H1 (cell line): ENCODE data around the gene SMAD6. TPM values are rescaled to one million over a fixed set of nuclear protein-coding genes. Genes with fewer than 3 reads are reported as not detected.

ENCODE experiments used
- CTCF ChIA-PET: fragments of 300-600 bp; sonication (Branson Sonifier 250); formaldehyde crosslinking; loops from one replicate; lab custom pipeline; 2021; ENCODE audit not compliant: partially characterized antibody; lab: Charles Lee
- POLR2A ChIA-PET: fragments of 300-600 bp; sonication (Branson Sonifier 250); formaldehyde crosslinking; loops from one replicate; lab custom pipeline; 2021; ENCODE audit warnings: inconsistent platforms; ENCODE audit not compliant: partially characterized antibody; lab: Charles Lee
- DNase-seq, 2 experiments: peaks; one replicate each; pipeline versions ENCODE4 v3.0.0 to v3.0.0-alpha.2; 2010 to 2022; ENCODE audit warnings: low spot score in 2 of 2, low read depth in 1 of 2, mixed read lengths in 1 of 2
- FAIRE-seq: peaks from 2 replicates; lab custom pipeline; 2011; peaks lifted over from hg19 to GRCh38; lab: Jason Lieb, UNC
- H2AFZ ChIP-seq: 2 replicates; pipeline ENCODE4 v1.8.1; 2012; ENCODE audit warnings: low read length, inconsistent platforms
- H2AK5ac ChIP-seq: 2 replicates; pipeline ENCODE4 v1.6.1; 2013; ENCODE audit warnings: low read depth, low read length
- H2BK120ac ChIP-seq: replicated peaks from 2 replicates; pipeline ENCODE3; 2013; ENCODE audit warnings: low read depth, low read length, inconsistent platforms
- H2BK12ac ChIP-seq: 2 replicates; pipeline ENCODE4 v1.6.1; 2013; ENCODE audit warnings: low read depth, low read length
- H2BK15ac ChIP-seq: 2 replicates; pipeline ENCODE4 v1.6.1; 2013; ENCODE audit warnings: low read length
- H2BK20ac ChIP-seq: 2 replicates; pipeline ENCODE4 v1.6.1; 2013; ENCODE audit warnings: low read length
- H2BK5ac ChIP-seq: 2 replicates; pipeline ENCODE4 v1.6.1; 2013; ENCODE audit warnings: low read depth, low read length
- H3K14ac ChIP-seq: 2 replicates; pipeline ENCODE4 v1.6.1; 2013; ENCODE audit warnings: inconsistent platforms; ENCODE audit not compliant: insufficient read length
- H3K18ac ChIP-seq: 2 replicates; pipeline ENCODE4 v1.6.1; 2013; ENCODE audit warnings: low read length; ENCODE audit errors: extremely low read depth
- H3K23ac ChIP-seq: 2 replicates; pipeline ENCODE4 v1.6.1; 2013; ENCODE audit warnings: inconsistent platforms; ENCODE audit not compliant: insufficient read length
- H3K23me2 ChIP-seq: 2 replicates; pipeline ENCODE4 v1.6.1; 2013; ENCODE audit warnings: low read depth, low read length
- H3K27ac ChIP-seq: 2 replicates; pipeline ENCODE4 v1.6.1; 2011; ENCODE audit warnings: low read depth, low read length, inconsistent platforms
- H3K27me3 ChIP-seq, 4 experiments: replicated peaks in 1 of 4; 1 replicate in 1 of 4; 2 replicates in 3 of 4; pipeline versions ENCODE4 v1.6.1 to v1.8.1; 2011 to 2013; ENCODE audit warnings: low read length in 3 of 4, mild to moderate bottlenecking in 3 of 4, inconsistent platforms in 2 of 4, mixed read lengths in 2 of 4, moderate library complexity in 1 of 4; ENCODE audit not compliant: control insufficient read depth in 3 of 4, insufficient read depth in 3 of 4; ENCODE audit errors: extremely low read depth in 1 of 4
- H3K36me3 ChIP-seq, 4 experiments: 2 replicates each; pipeline versions ENCODE4 v1.6.1 to v1.8.1; 2011 to 2013; ENCODE audit warnings: mild to moderate bottlenecking in 4 of 4, low read length in 3 of 4, moderate library complexity in 2 of 4, control low read depth in 1 of 4, inconsistent platforms in 1 of 4; ENCODE audit not compliant: insufficient read depth in 4 of 4, control insufficient read depth in 2 of 4
- H3K4ac ChIP-seq: replicated peaks from 2 replicates; pipeline ENCODE3; 2013; ENCODE audit warnings: low read length, low read depth, mixed read lengths, inconsistent platforms; ENCODE audit not compliant: insufficient read length
- H3K4me1 ChIP-seq, 4 experiments: replicated peaks in 1 of 4; 1 replicate in 1 of 4; 2 replicates in 3 of 4; pipeline versions ENCODE4 v1.6.1 to v1.8.1; 2011 to 2013; ENCODE audit warnings: low read length in 3 of 4, inconsistent platforms in 2 of 4, mixed read lengths in 1 of 4; ENCODE audit not compliant: insufficient read depth in 4 of 4, control insufficient read depth in 3 of 4
- H3K4me2 ChIP-seq, 2 experiments: 2 replicates each; pipeline versions ENCODE4 v1.6.1 to v1.8.1; 2011 to 2013; ENCODE audit warnings: low read depth in 2 of 2, low read length in 2 of 2, control low read depth in 1 of 2, inconsistent platforms in 1 of 2, mild to moderate bottlenecking in 1 of 2; ENCODE audit not compliant: insufficient read depth in 1 of 2
- H3K4me3 ChIP-seq, 4 experiments: fragments of 200-600, 300-600 bp in 1 of 4; sonication (generic), shearing (Covaris generic), sonication (Bioruptor Twin) in 1 of 4; 2 replicates each; pipeline versions ENCODE4 v1.5.1 to v1.8.1; 2011 to 2016; ENCODE audit warnings: low read length in 4 of 4, low read depth in 3 of 4, control low read depth in 2 of 4, inconsistent platforms in 2 of 4, mild to moderate bottlenecking in 2 of 4, mixed read lengths in 1 of 4, moderate library complexity in 1 of 4; ENCODE audit not compliant: insufficient read depth in 2 of 4; ENCODE audit errors: extremely low read depth in 1 of 4
- H3K56ac ChIP-seq: replicated peaks from 2 replicates; pipeline ENCODE3; 2013; ENCODE audit warnings: low read depth, mild to moderate bottlenecking, mixed read lengths, low read length, inconsistent platforms; ENCODE audit not compliant: insufficient read length
- H3K79me1 ChIP-seq: 2 replicates; pipeline ENCODE4 v1.6.1; 2013; ENCODE audit warnings: low read depth, low read length, control low read depth
- H3K79me2 ChIP-seq, 2 experiments: 2 replicates each; pipeline versions ENCODE4 v1.6.1 to v1.8.1; 2012 to 2013; ENCODE audit warnings: low read length in 2 of 2, mild to moderate bottlenecking in 2 of 2, inconsistent platforms in 1 of 2; ENCODE audit not compliant: insufficient read depth in 2 of 2, control insufficient read depth in 1 of 2
- H3K9ac ChIP-seq, 4 experiments: replicated peaks in 1 of 4; 1 replicate in 1 of 4; 2 replicates in 3 of 4; pipeline versions ENCODE4 v1.6.1 to v1.8.1; 2011 to 2013; ENCODE audit warnings: low read depth in 3 of 4, low read length in 3 of 4, control low read depth in 2 of 4, mild to moderate bottlenecking in 2 of 4, moderate library complexity in 2 of 4, inconsistent platforms in 1 of 4; ENCODE audit errors: extremely low read depth in 1 of 4
- H3K9me3 ChIP-seq, 2 experiments: 2 replicates each; pipeline versions ENCODE4 v1.6.1 to v1.8.1; 2012 to 2013; ENCODE audit warnings: mild to moderate bottlenecking in 2 of 2, moderate library complexity in 2 of 2, control low read depth in 1 of 2, inconsistent platforms in 1 of 2, low read depth in 1 of 2, low read length in 1 of 2, mixed read lengths in 1 of 2; ENCODE audit not compliant: insufficient read depth in 2 of 2
- H4K20me1 ChIP-seq, 2 experiments: replicated peaks in 1 of 2; 2 replicates each; pipeline versions ENCODE3 to v1.8.1; 2011 to 2013; ENCODE audit warnings: inconsistent platforms in 2 of 2, low read length in 2 of 2, mild to moderate bottlenecking in 1 of 2; ENCODE audit not compliant: insufficient read depth in 2 of 2, control insufficient read depth in 1 of 2
- H4K5ac ChIP-seq: 2 replicates; pipeline ENCODE4 v1.6.1; 2013; ENCODE audit warnings: low read length, low read depth, mixed read lengths, inconsistent platforms; ENCODE audit not compliant: insufficient read length
- H4K8ac ChIP-seq: 2 replicates; pipeline ENCODE4 v1.8.0; 2013; ENCODE audit warnings: mild to moderate bottlenecking, moderate library complexity, low read length, inconsistent platforms; ENCODE audit not compliant: insufficient read depth; ENCODE audit errors: extremely low read depth
- H4K91ac ChIP-seq: replicated peaks from 2 replicates; pipeline ENCODE3; 2013; ENCODE audit warnings: low read length, mixed read lengths, inconsistent platforms; ENCODE audit not compliant: insufficient read length
- ATF2 ChIP-seq: IDR thresholded peaks from 2 replicates; pipeline ENCODE4 v1.6.1; 2012; ENCODE audit warnings: low read length, inconsistent platforms
- BACH1 ChIP-seq: IDR thresholded peaks from 2 replicates; pipeline ENCODE4 v1.6.1; 2012; ENCODE audit warnings: low read length, improper control_type of control experiment
- CHD1 ChIP-seq: IDR thresholded peaks from 2 replicates; pipeline ENCODE4 v1.6.1; 2012; ENCODE audit warnings: low read depth, low read length, improper control_type of control experiment
- CREB1 ChIP-seq: IDR thresholded peaks from 2 replicates; pipeline ENCODE4 v1.6.1; 2012; ENCODE audit warnings: inconsistent platforms
- EZH2 ChIP-seq: fragments of 200-600 bp; sonication (generic); IDR thresholded peaks from 2 replicates; pipeline ENCODE4 v1.7.1; 2012; ENCODE audit warnings: low read depth, mild to moderate bottlenecking, moderate library complexity, low read length, inconsistent platforms; ENCODE audit not compliant: severe bottlenecking
- KDM5A ChIP-seq: fragments of 200-600 bp; IDR thresholded peaks from 2 replicates; pipeline ENCODE4 v1.7.1; 2012; ENCODE audit warnings: mild to moderate bottlenecking, low read length, inconsistent platforms, mixed read lengths
- RAD21 ChIP-seq, 2 experiments: IDR thresholded peaks in 1 of 2; conservative IDR thresholded peaks in 1 of 2; 2 replicates each; pipeline ENCODE4 v1.6.1; 2011; ENCODE audit warnings: low read depth in 2 of 2, low read length in 2 of 2, improper control_type of control experiment in 1 of 2, inconsistent platforms in 1 of 2, mild to moderate bottlenecking in 1 of 2, moderate library complexity in 1 of 2
- SIRT6 ChIP-seq: IDR thresholded peaks from one replicate; pipeline ENCODE4 v1.7.1; 2012; ENCODE audit warnings: low read length, inconsistent platforms
- SP2 ChIP-seq: IDR thresholded peaks from 2 replicates; pipeline ENCODE4 v1.6.1; 2012; ENCODE audit warnings: mild to moderate bottlenecking, low read length, inconsistent platforms
- SP4 ChIP-seq: IDR thresholded peaks from 2 replicates; pipeline ENCODE4 v1.6.1; 2012; ENCODE audit warnings: low read length, inconsistent platforms
- SRF ChIP-seq: IDR thresholded peaks from 2 replicates; pipeline ENCODE4 v1.6.1; 2011; ENCODE audit warnings: mild to moderate bottlenecking, low read depth, low read length, moderate library complexity
- WGBS, 2 experiments: shearing (Covaris generic) in 1 of 2; methylation state at CpG; one replicate each; pipeline versions ENCODE4 v1.1.6 to v1.1.7; 2013 to 2015; ENCODE audit warnings: low lambda C conversion rate in 2 of 2, mixed read lengths in 2 of 2, inconsistent platforms in 1 of 2, low coverage in 1 of 2, missing lambda C conversion rate in 1 of 2; ENCODE audit not compliant: insufficient replicate concordance in 2 of 2, insufficient coverage in 1 of 2, insufficient read length in 1 of 2; ENCODE audit errors: extremely low coverage in 1 of 2, missing lambda C conversion rate in 1 of 2; 5-methylcytosine and 5-hydroxymethylcytosine counted together
- polyA plus RNA-seq, 7 experiments: library from polyadenylated mRNA; depleted of rRNA in 3 of 7; stranded (reverse) in 5 of 7; unstranded in 2 of 7; fragments of >200 nt in 5 of 7; fragments of 200-250 nt in 2 of 7; gene quantifications; 1 replicate in 5 of 7; 2 replicates in 1 of 7; 4 replicates in 1 of 7; pipeline versions ENCODE4 v1.2.1 to v1.2.3, GENCODE V29; 2011 to 2013; ENCODE audit warnings: missing spikeins in 2 of 7, mixed read lengths in 2 of 7
- total RNA-seq: library from RNA; stranded (reverse); fragmentation: NEBNext Ultra II Directional; extraction: Animal tissue kit (Norgen Biotek cat#: 25700); gene quantifications from 2 replicates; pipeline ENCODE4 v1.2.1, GENCODE V29; 2021

SMAD6 gene
- total and polyA plus RNA-seq, 2 of the 8 experiments (the other 6 are each of a cell fraction or from before 2014, with no cell fraction given): 1.8 to 7.0 TPM

- Histone ChIP-seq H4K91ac (no peak overlapping the region), H3K4me2 (no peak overlapping the region), H3K23me2 (no peaks in the 10 kb centered on the region), H3K56ac (no peak overlapping the region), H2BK5ac (no peak overlapping the region), H3K23ac (no peak overlapping the region), H3K79me2 (no peaks in the 10 kb centered on the region), H3K27ac (no peak overlapping the region), H3K36me3 (no peaks in the 10 kb centered on the region), H3K14ac (no peak overlapping the region), H2BK120ac (no peak overlapping the region), H2BK20ac (no peak overlapping the region), H2AK5ac (peak overlapping the region; percentile 28), H3K27me3 (no peaks in the 10 kb centered on the region), H2BK12ac (no peak overlapping the region), H4K8ac (no peak overlapping the region), H3K4me3 (no peak overlapping the region), H2AFZ (no peak overlapping the region), H3K9ac (no peak overlapping the region), H4K5ac (no peak overlapping the region), H2BK15ac (peak overlapping the region; percentile 72; the same call in 1 of the 2 replicates), H3K4me1 (peaks cover 0 to 4% (median 0%) of the 10 kb centered on the region in 4 experiments; a peak in 1 of 7 replicates), H3K4ac (no peak overlapping the region), H4K20me1 (no peaks in the 10 kb centered on the region), H3K9me3 (peaks cover 0 to 3% of the 10 kb centered on the region in 2 experiments; a peak in 2 of 4 replicates), H3K79me1 (no peaks in the 10 kb centered on the region), H3K18ac (no peak overlapping the region)
- no peak for DNase-seq
- FAIRE-seq: no peak
- ChIA-PET POLR2A (no interaction called here), CTCF (interaction anchor here (0.7 to 3.2 kb wide), 8 partner anchors 10 to 189 kb away, joined by 3 to 13 read pairs (median 4); no protein-coding TSS in a partner anchor)
- WGBS, 2 experiments: 94% methylated on average over 15 of the region's 16 CpGs; no CpG with 5 or more reads in 1 of the 2 experiments
- TF ChIP-seq SRF: no peak
- TF ChIP-seq ATF2: no peak
- TF ChIP-seq CHD1: no peak
- TF ChIP-seq BACH1: no peak
- TF ChIP-seq CREB1: no peak
- no peak for TF ChIP-seq EZH2
- no peak for TF ChIP-seq SIRT6
- no peak for TF ChIP-seq SP4
- no peak for TF ChIP-seq KDM5A
- TF ChIP-seq RAD21 (IDR thresholded peaks at IDR 0.05 in 1 of 2, conservative IDR thresholded peaks at IDR 0.05 in 1 of 2; ENCODE audit: low read depth in 2 of 2, low read length in 2 of 2): no peak
- TF ChIP-seq SP2: no peak
Observed at GRCh38 chr15:66760097-66760967, 58.3 kb downstream of the SMAD6 start.
